DMS53 treated with DMSO at 0.1 percent for 48 hours (cell line): ENCODE data around the gene COL18A1.
A peak's percentile ranks its signal among the peaks of the same experiment; 100 is the strongest.

Experiments
- DNase-seq: peaks from one replicate; lab custom pipeline; 2025; ENCODE audit not compliant: unreplicated experiment; lab: John Stamatoyannopoulos, UW

The COL18A1 gene

DNA sequence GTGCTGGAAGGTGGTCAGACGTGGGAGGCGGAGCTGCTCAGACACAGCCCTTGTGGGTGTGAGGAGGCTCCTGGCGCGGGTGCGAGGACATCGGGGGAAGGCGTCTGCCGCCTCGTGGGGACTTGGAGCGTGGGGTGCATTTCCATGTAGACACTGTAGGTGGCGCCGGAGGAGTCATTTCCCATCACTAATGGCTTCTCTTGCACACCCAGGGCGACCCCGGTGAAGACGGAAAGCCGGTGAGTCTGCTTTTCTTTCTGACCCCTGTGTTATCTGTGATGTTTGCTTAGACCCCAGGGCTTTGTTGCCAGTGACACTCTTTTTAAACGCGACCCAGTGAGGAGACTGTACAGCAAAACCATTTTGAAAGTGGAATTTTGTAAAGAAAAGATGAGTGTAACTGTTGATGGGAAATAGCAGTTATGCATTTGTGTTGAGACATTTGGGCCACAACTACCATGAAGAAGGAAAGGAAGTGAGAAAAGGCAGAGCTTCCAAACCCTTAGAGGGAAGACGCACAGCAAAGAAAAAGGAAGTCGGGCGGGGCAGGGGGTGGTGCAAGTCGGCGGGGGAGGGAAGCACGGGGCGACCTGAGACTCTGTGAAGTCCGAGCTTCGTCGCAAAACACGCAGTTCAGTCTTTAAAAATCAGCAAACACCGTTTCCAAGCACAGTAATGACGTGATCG, 73.3 kb downstream of the COL18A1 start:
- peak; percentile 3 for DNase-seq

GRCh38 chr21:45478816-45479669, 74.1 kb downstream of the COL18A1 start:
- DNase-seq = no peak

- no peak for DNase-seq
Measured at GRCh38 chr21:45479691-45480675, 75.0 kb downstream of the COL18A1 start.

DNA sequence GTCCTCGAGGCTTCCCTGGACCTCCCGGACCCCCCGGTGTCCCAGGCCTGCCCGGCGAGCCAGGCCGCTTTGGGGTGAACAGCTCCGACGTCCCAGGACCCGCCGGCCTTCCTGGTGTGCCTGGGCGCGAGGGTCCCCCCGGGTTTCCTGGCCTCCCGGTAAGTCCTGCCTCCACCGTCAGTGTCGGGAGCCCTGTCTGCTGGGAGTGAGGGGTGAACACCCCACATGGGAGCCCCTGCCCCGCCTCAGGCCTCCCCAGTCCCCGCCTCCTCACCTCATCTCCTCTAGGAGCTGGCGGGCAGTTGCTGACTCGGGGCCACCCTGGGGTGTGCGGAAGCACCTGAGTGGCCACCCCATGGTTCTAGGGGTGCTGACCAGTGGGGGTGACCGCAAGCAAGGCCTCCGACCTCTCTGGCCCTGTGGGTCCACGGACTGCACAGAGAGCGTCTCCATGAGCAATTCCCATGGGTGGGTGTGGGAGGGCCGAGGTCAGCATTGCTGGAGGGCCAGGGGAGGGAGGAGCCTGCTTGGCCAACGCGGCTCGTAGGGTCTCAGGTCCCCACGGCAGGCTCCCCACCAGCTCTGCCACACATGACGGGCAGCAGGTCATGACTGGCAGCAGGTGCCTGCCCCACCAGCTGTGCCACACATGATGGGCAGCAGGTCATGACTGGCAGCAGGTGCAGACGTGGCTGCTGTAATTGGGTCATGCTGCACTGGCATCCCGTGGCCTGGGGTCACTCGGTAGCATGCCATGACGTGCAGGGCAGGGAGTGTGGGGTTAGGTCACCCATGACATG, 75.9 kb downstream of the COL18A1 start:
- DNase-seq = no peak

DNA sequence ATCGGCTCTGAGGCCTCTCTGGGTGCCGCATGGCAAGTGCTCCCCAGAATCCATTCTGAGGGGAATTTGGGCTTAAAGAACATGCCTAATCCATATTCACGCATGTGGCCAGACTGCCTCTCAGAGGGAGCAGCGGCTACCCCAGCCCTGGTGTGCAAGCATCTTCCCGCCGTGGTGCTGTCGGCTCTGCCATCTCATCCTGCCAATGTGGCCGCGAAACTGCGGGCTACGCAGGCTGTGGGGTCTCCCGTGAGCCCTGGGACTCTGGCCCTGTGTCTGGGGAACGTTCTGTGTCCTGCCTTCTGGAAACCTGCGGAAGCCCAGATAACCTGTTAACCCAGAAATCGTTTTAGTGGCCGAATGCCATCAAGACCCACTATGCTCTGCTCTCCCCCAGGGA, 76.6 kb downstream of the COL18A1 start:
- DNase-seq = no peak

DNA sequence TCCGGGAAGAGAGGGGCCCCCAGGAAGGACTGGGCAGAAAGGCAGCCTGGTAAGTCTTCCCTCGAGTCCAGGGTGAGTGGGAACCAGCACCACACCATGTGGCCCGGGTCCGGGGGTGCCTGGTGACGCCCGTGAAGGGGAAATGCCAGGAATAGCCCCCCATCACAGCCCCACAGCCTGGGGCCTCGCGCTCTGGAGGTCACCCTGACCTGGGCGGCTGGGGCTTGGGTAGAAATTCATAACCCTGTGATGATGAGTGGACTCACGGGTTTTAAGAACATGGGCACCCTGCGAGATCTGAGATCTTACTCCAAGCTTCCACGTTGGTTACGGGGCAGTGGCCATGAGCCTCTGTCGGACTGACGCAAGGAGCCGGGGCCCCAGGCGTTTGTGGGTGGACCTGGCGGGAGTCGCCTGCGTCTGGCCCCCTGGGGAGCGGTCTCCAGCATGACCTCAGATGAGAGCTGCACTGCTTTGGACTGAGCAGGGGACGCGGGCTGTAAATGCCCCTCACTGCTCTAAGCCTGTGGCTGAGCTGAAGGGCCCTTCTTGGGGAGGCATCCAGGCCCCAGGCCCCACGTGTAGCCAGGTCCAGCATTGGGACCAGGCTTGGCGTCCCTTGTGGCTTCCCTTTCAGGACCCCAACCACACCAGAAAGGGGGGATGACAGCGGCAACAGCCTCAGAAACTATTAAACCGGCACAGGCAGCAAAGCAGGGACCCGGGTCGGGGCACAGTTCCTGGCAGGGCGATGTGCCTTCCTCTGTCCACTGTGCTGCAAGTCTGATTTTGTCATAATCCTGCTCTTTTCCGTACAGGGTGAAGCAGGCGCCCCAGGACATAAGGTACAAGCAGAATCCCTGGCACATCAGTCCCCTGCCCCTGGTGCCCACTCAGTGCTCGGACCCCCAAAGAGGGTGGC, 77.3 kb downstream of the COL18A1 start:
- no peak for DNase-seq

- no peak for DNase-seq
Measured at GRCh38 chr21:45482899-45483821, 78.2 kb downstream of the COL18A1 start.

DNA sequence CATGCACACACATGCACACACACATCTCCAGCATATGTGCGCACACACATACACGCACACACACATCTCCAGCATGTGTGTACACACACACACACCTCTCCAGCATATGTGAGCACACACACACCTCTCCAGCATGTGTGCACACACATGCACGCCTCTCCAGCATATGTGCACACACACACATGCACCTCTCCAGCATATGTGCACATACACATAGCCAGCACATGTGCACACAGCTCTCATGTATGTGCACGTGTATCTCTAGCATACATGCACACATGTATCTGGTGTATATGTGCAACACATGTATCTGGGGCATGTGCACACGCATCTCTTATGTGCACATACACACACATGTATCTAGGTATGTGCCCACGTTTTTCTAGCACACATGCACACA, 79.4 kb downstream of the COL18A1 start:
- no peak for DNase-seq

GRCh38 chr21:45485686-45486442, 80.9 kb downstream of the COL18A1 start:
- DNase-seq = no peak

GRCh38 chr21:45486443-45487160, 81.6 kb downstream of the COL18A1 start:
- DNase-seq = no peak

DNA sequence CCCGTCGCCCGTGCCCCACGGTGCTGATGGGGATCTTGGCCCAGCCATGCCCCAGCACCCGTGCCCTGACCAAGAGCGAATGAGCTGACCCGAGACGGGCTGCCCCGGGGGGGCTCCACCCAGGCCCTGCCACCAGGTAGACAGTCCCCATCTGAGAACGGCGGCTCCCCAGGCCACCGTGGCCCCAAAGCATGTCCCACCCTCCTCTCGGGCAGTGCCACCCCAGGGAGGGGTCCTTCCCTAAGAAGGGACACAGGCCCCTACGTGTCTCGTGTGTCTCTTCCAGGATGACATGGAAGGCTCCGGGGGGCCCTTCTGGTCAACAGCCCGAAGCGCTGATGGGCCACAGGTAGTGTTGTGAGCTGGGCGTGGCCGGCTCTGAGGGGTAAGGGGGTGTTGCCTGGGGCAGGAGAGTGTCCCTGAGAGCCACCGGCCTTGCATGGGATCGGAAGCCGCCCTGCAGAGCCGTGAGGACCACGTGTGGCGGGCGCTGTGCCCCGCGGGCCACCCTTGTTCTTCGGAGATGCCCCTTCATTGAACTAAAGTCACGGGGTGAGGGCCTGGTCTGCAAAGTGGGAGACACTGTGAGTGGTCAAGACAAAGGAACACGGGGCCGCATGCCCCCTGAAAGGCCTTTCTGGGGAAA, 82.3 kb downstream of the COL18A1 start:
- no peak for DNase-seq

DNA sequence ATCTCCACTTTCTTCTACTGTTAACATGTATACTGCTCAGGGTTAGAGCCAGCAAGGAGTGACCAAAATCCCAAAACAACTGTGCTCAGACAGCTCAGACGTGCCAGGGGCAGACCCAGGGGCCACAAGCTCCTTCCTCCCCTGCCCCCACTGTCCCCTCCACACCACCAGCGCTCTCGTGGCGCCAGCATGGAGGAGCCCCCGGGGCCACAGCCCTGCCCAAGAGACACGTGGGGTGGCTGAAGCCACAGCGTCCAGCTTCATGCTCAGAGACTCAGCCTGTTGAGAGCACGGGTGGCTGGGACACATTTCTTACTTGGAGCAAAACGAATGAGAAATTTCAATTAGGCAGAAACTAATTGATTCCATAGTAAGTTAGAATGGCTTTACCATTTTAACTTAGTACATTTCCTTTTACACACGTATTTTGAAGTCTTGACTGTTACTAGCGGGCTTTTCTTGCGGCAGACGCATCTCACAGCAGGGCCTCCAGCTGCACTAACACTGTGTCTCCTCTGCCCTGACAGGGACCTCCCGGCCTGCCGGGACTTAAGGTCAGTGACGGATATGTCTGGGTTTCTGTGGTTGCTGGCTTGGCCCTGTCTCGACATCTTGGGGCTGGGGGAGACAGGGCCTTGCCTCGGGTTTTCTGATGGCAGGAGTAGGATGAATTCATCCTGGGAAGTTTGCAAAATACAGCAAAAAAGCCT, 83.1 kb downstream of the COL18A1 start:
- no peak for DNase-seq

DNA sequence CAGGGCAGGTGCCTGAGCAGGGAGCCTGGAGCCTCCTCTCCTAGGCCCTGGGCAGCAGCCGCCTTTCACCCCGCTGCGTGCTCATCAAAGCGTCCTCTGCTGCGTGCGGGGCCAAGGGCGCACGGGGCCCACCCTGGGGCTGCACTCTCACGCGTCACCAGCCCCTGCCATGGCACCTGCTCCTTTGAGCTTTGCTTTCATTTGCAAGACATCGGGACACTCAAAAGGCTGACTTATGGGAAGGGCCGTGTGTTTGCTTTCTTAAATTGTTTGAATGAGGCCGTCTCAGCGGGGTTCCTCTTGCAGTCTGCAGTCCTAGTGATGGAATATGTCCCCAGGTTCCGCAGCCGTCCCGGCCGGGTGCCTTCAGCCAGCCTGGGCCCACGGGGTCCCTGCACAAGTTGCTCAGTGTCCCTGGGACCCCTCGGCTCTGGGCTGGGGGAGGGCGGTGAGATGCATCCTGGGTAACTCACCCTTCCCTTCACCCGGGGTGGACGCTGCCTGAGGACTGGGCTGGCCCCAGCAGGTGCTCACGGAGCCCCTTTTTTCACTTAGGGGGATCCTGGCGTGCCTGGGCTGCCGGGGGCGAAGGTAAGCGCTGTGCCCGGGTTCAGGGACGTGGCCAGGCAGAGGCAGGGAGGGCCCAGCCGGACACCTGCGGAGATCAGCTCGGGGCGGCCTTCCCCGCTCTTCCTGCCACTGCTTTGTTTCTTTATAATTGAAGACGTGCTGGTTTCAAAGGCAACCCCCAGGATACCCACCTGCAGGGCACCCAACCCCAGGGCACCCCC, 84.2 kb downstream of the COL18A1 start:
- DNase-seq = no peak

DNA sequence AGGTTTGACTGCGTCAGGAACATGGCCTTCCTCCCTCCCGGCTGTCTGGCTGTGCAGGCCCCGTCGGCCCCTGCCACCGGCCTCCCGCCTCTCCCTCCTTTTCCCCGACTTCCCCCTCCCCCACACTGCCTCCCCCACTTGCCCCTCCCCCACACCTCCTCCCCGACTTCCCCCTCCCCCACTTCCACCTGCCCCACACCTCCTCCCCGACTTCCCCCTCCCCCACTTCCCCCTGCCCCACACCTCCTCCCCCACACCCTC, 84.7 kb downstream of the COL18A1 start:
- no peak for DNase-seq

GRCh38 chr21:45490049-45490731, 85.2 kb downstream of the COL18A1 start:
- no peak for DNase-seq
